Panc1 (cell line): ENCODE data around the gene CACFD1. TPM values are rescaled to one million over a fixed set of nuclear protein-coding genes. Genes with fewer than 3 reads are reported as not detected.

Experiments
- ATAC-seq: fragments of 200-7000 bp; cut with Tn5 transposase; 2 replicates; pipeline ENCODE4 v1.9.1; 2020; ENCODE audit warnings: mild to moderate bottlenecking, moderate library complexity
- BruUV-seq: library from RNA; stranded (reverse); fragments of 400-500 nt; replicated peaks from 2 replicates; lab custom pipeline; 2021; lab: Mats Ljungman, UMichigan
- CTCF ChIA-PET: fragments of 300-600 bp; sonication (Branson Sonifier 250); formaldehyde crosslinking; loops from one replicate; lab custom pipeline; 2022; ENCODE audit warnings: antibody characterized with exemption; lab: Charles Lee
- POLR2A ChIA-PET: fragments of 300-600 bp; sonication (Branson Sonifier 250); formaldehyde crosslinking; loops from one replicate; lab custom pipeline; 2022; ENCODE audit warnings: antibody characterized with exemption; lab: Charles Lee
- DNase-seq: peaks from one replicate; pipeline ENCODE4 v3.0.0-alpha.2; 2010; ENCODE audit warnings: low read depth, low spot score
- H3K27ac ChIP-seq: 2 replicates; pipeline ENCODE4 v1.5.1; 2011; ENCODE audit warnings: mild to moderate bottlenecking, low read length, inconsistent platforms
- H3K27me3 ChIP-seq: fragments of 200-500 bp; sonication (Bioruptor generic); 2 replicates; pipeline ENCODE4 v1.6.0; 2014; ENCODE audit warnings: low read length, inconsistent platforms; ENCODE audit not compliant: control insufficient read depth, insufficient read depth
- H3K36me3 ChIP-seq: fragments of 200-500 bp; sonication (Bioruptor generic); 2 replicates; pipeline ENCODE4 v1.5.1; 2014; ENCODE audit warnings: inconsistent platforms, mild to moderate bottlenecking, low read length, moderate library complexity; ENCODE audit not compliant: control insufficient read depth, insufficient read depth
- H3K4me1 ChIP-seq: 2 replicates; pipeline ENCODE4 v1.5.1; 2011; ENCODE audit warnings: inconsistent platforms, mild to moderate bottlenecking, low read length, moderate library complexity; ENCODE audit not compliant: control insufficient read depth, insufficient read depth
- H3K4me3 ChIP-seq, 2 experiments: 2 replicates each; pipeline ENCODE4 v1.5.1; 2011 to 2012; ENCODE audit warnings: low read depth in 2 of 2, low read length in 2 of 2, mild to moderate bottlenecking in 2 of 2, inconsistent platforms in 1 of 2, moderate library complexity in 1 of 2
- H3K9me3 ChIP-seq: fragments of 200-500 bp; sonication (Bioruptor generic); 2 replicates; pipeline ENCODE4 v1.5.1; 2014; ENCODE audit warnings: low read depth, mild to moderate bottlenecking, inconsistent platforms, low read length, moderate library complexity; ENCODE audit not compliant: control insufficient read depth, insufficient read depth
- CTCF ChIP-seq: fragments of 450-650 bp; IDR thresholded peaks from 2 replicates; pipeline ENCODE4 v1.5.1; 2017; ENCODE audit warnings: mild to moderate bottlenecking
- POLR2AphosphoS5 ChIP-seq: IDR thresholded peaks from 2 replicates; pipeline ENCODE4 v1.6.1; 2012; ENCODE audit warnings: mild to moderate bottlenecking, low read depth, low read length, moderate library complexity
- REST ChIP-seq, 2 experiments: IDR thresholded peaks; 2 replicates each; pipeline ENCODE4 v1.6.1; 2011 to 2012; ENCODE audit warnings: low read depth in 2 of 2, control low read depth in 1 of 2, low read length in 1 of 2, mild to moderate bottlenecking in 1 of 2, moderate library complexity in 1 of 2; ENCODE audit not compliant: insufficient read depth in 1 of 2
- SIN3A ChIP-seq: IDR thresholded peaks from 2 replicates; pipeline ENCODE4 v1.6.1; 2012; ENCODE audit warnings: low read depth, mild to moderate bottlenecking, low read length, moderate library complexity, borderline replicate concordance; ENCODE audit not compliant: insufficient read depth
- TCF7L2 ChIP-seq: IDR thresholded peaks from 2 replicates; pipeline ENCODE4 v1.6.1; 2011; ENCODE audit warnings: mild to moderate bottlenecking, low read depth, low read length, inconsistent platforms
- in situ Hi-C: cut with HindIII; loops from 2 replicates; pipeline ENCODE4 v1.10.0; 2016; ENCODE audit warnings: low sequenced_read_pairs, low pct_unique_long_range_greater_than_20kb
- intact Hi-C: fragments of 100-400 bp; cut with micrococcal nuclease; formaldehyde crosslinking; loops from one replicate; pipeline ENCODE4 v1.10.0; 2022; ENCODE audit not compliant: unreplicated experiment
- total RNA-seq: library from RNA; stranded (reverse); gene quantifications from one replicate; pipeline ENCODE4 v1.2.1, GENCODE V29; 2021; ENCODE audit not compliant: unreplicated experiment

CACFD1 gene
- total RNA-seq, 1 experiment from 2014 or later, result 13.9 TPM

- in situ Hi-C loops, result no loop called here
- peaks cover 2% of the 10 kb centered on the region; the same call in 1 of the 2 replicates for H3K36me3 ChIP-seq
- H3K4me1 ChIP-seq, result no peaks in the 10 kb centered on the region
- TF ChIP-seq CTCF (no peak), SIN3A (no peak), POLR2AphosphoS5 (no peak), TCF7L2 (no peak), REST (IDR thresholded peaks at IDR 0.05; ENCODE audit: insufficient read depth in 1 of 2, low read depth in 2 of 2, low read length in 1 of 2) (no peak)
- H3K4me3 ChIP-seq, result no peak overlapping the region
- intact Hi-C loops, result no loop called here
- ATAC-seq (no peak), DNase-seq (no peak)
- H3K27ac ChIP-seq, result no peak overlapping the region
- no peaks in the 10 kb centered on the region for H3K9me3 ChIP-seq
- POLR2A ChIA-PET, result no interaction called here
- no TSS peak for BruUV-seq
- CTCF ChIA-PET, result no interaction called here
- H3K27me3 ChIP-seq, result no peaks in the 10 kb centered on the region
Measured at GRCh38 chr9:133420392-133420827, 39.4 kb upstream of the CACFD1 start.

GRCh38 chr9:133421615-133422542 is 37.9 kb upstream of the CACFD1 start, which contains the start of gene ADAMTS13:
Gene ADAMTS13, plus strand, starts transcription at chr9:133422367. Its CDS starts 77 bp downstream, at chr9:133422444.
- 0 out of 2 replicates have a peak, but pooled peaks have one; percentile 24 for ATAC-seq
- TF ChIP-seq CTCF (no peak), POLR2AphosphoS5 (no peak), TCF7L2 (no peak), SIN3A (no peak), REST (IDR thresholded peaks at IDR 0.05; ENCODE audit: insufficient read depth in 1 of 2, low read depth in 2 of 2, low read length in 1 of 2) (no peak)
- DNase-seq, result no peak

More at GRCh38 chr9:133421615-133422542, 37.9 kb upstream of the CACFD1 start, which contains the start of gene ADAMTS13:
- Histone ChIP-seq H3K4me1 (no peaks in the 10 kb centered on the region), H3K9me3 (no peaks in the 10 kb centered on the region), H3K27ac (no peak within 1 kb of the TSS), H3K27me3 (no peaks in the 10 kb centered on the region), H3K4me3 (no peak within 1 kb of the TSS), H3K36me3 (peaks cover 2% of the 10 kb centered on the region; the same call in 1 of the 2 replicates)
- in situ Hi-C loops, result no loop called here
- no TSS peak for BruUV-seq
- intact Hi-C loops, result no loop called here
- ChIA-PET POLR2A (no interaction called here), CTCF (no interaction called here)
